ENCODE measurements around the gene UVRAG. TPM values are rescaled to one million over a fixed set of nuclear protein-coding genes. Genes with fewer than 3 reads are reported as not detected.
"Not testable (repeated sequence)": the region's sequence is repeated elsewhere in the genome, so short reads cannot be mapped to it uniquely, and the experiment has no call there.

UVRAG gene
- total RNA-seq, 1 donor from 2014 or later: 38.1 TPM

GRCh38 chr11:75924966-75925784 lies 110.2 kb downstream of the UVRAG start:
- no peak for DNase-seq

GRCh38 chr11:75925785-75926164 lies 110.8 kb downstream of the UVRAG start:
- no peak for DNase-seq

- DNase-seq: no peak
Measured at GRCh38 chr11:75929706-75930105, 114.7 kb downstream of the UVRAG start.

- no peak for DNase-seq
Measured at GRCh38 chr11:75930534-75930933, 115.5 kb downstream of the UVRAG start.

GRCh38 chr11:75931124-75931523 lies 116.1 kb downstream of the UVRAG start:
- DNase-seq: no peak

- DNase-seq: not testable (repeated sequence)
Measured at GRCh38 chr11:75933736-75934135, 118.7 kb downstream of the UVRAG start.

- DNase-seq: no peak
Measured at GRCh38 chr11:75934851-75935250, 119.8 kb downstream of the UVRAG start.

- DNase-seq: no peak
Measured at GRCh38 chr11:75938543-75938942, 123.5 kb downstream of the UVRAG start.

GRCh38 chr11:75939516-75939915 lies 124.5 kb downstream of the UVRAG start:
- DNase-seq: no peak

- no peak for DNase-seq
Measured at GRCh38 chr11:75939992-75940391, 125.0 kb downstream of the UVRAG start.

GRCh38 chr11:75940911-75941310 lies 125.9 kb downstream of the UVRAG start:
- no peak for DNase-seq

GRCh38 chr11:75944515-75944914 lies 129.5 kb downstream of the UVRAG start:
- DNase-seq: no peak

- no peak for DNase-seq
Measured at GRCh38 chr11:75945446-75945845, 130.4 kb downstream of the UVRAG start.

GRCh38 chr11:75945947-75946346 lies 130.9 kb downstream of the UVRAG start:
- no peak for DNase-seq

GRCh38 chr11:75946531-75947530 lies 131.8 kb downstream of the UVRAG start:
- no peak for DNase-seq

- no peak for DNase-seq
Measured at GRCh38 chr11:75949023-75949672, 134.1 kb downstream of the UVRAG start.

GRCh38 chr11:75950141-75950540 lies 135.1 kb downstream of the UVRAG start:
- DNase-seq: no peak

- DNase-seq: no peak
Measured at GRCh38 chr11:75954039-75954438, 139.0 kb downstream of the UVRAG start.

- no peak for DNase-seq
Measured at GRCh38 chr11:75955443-75955842, 140.4 kb downstream of the UVRAG start.

- DNase-seq: no peak
Measured at GRCh38 chr11:75959540-75959939, 144.5 kb downstream of the UVRAG start.

GRCh38 chr11:75964071-75964470 lies 149.1 kb downstream of the UVRAG start:
- DNase-seq: no peak

- DNase-seq: no peak
Measured at GRCh38 chr11:75966537-75967287, 151.7 kb downstream of the UVRAG start.
